ENCODE data around the gene CDS2. TPM values are rescaled to one million over a fixed set of nuclear protein-coding genes. Genes with fewer than 3 reads are reported as not detected.

Gene CDS2
- total and polyA plus RNA-seq, 2 of the 13 experiments (the other 11 are each of a cell fraction or from before 2014, with no cell fraction given), result 81.3 to 153 TPM

DNA sequence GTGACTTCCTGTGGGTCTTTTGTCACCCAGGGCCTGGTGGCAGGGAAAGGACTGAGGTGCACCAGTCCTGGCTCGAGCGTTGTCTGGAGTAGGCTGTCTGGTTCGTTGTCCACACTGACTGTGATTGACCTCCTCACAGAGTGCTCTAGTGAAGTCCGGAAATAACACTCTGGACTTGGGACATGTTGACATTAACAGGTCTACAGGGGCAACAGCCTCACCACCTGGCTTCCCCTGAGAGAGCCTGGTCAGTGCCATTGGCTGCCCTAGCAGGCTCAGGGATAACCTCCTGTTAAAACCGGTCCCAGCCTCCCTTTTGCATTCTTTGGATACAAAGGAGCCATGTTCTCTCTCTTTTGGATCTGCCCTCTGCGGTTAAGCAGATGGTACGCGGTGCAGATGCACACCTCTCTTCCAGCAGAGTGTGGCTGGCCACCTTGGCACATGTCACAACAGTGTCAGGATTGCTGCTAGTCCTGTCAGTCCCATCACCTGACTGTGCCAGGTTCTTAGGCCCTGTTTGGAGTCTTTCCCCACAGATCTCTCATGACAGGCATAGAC, 46.2 kb downstream of the CDS2 start (continued):
- TF ChIP-seq, protein P1, sequence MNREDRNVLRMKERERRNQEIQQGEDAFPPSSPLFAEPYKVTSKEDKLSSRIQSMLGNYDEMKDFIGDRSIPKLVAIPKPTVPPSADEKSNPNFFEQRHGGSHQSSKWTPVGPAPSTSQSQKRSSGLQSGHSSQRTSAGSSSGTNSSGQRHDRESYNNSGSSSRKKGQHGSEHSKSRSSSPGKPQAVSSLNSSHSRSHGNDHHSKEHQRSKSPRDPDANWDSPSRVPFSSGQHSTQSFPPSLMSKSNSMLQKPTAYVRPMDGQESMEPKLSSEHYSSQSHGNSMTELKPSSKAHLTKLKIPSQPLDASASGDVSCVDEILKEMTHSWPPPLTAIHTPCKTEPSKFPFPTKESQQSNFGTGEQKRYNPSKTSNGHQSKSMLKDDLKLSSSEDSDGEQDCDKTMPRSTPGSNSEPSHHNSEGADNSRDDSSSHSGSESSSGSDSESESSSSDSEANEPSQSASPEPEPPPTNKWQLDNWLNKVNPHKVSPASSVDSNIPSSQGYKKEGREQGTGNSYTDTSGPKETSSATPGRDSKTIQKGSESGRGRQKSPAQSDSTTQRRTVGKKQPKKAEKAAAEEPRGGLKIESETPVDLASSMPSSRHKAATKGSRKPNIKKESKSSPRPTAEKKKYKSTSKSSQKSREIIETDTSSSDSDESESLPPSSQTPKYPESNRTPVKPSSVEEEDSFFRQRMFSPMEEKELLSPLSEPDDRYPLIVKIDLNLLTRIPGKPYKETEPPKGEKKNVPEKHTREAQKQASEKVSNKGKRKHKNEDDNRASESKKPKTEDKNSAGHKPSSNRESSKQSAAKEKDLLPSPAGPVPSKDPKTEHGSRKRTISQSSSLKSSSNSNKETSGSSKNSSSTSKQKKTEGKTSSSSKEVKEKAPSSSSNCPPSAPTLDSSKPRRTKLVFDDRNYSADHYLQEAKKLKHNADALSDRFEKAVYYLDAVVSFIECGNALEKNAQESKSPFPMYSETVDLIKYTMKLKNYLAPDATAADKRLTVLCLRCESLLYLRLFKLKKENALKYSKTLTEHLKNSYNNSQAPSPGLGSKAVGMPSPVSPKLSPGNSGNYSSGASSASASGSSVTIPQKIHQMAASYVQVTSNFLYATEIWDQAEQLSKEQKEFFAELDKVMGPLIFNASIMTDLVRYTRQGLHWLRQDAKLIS (CRISPR knock-in tag; IDR thresholded peaks at IDR 0.05), result no peak
- TF ChIP-seq ZNF451 (CRISPR knock-in tag; IDR thresholded peaks at IDR 0.05), result no peak
- TF ChIP-seq, protein P2, sequence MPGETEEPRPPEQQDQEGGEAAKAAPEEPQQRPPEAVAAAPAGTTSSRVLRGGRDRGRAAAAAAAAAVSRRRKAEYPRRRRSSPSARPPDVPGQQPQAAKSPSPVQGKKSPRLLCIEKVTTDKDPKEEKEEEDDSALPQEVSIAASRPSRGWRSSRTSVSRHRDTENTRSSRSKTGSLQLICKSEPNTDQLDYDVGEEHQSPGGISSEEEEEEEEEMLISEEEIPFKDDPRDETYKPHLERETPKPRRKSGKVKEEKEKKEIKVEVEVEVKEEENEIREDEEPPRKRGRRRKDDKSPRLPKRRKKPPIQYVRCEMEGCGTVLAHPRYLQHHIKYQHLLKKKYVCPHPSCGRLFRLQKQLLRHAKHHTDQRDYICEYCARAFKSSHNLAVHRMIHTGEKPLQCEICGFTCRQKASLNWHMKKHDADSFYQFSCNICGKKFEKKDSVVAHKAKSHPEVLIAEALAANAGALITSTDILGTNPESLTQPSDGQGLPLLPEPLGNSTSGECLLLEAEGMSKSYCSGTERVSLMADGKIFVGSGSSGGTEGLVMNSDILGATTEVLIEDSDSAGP (CRISPR knock-in tag; IDR thresholded peaks at IDR 0.05; ENCODE audit: borderline replicate concordance), result peak; percentile 53; the same call in 1 of the 2 replicates
- TF ChIP-seq ZNF782 (CRISPR knock-in tag; IDR thresholded peaks at IDR 0.05; ENCODE audit: borderline replicate concordance), result no peak
- TF ChIP-seq, protein P3, sequence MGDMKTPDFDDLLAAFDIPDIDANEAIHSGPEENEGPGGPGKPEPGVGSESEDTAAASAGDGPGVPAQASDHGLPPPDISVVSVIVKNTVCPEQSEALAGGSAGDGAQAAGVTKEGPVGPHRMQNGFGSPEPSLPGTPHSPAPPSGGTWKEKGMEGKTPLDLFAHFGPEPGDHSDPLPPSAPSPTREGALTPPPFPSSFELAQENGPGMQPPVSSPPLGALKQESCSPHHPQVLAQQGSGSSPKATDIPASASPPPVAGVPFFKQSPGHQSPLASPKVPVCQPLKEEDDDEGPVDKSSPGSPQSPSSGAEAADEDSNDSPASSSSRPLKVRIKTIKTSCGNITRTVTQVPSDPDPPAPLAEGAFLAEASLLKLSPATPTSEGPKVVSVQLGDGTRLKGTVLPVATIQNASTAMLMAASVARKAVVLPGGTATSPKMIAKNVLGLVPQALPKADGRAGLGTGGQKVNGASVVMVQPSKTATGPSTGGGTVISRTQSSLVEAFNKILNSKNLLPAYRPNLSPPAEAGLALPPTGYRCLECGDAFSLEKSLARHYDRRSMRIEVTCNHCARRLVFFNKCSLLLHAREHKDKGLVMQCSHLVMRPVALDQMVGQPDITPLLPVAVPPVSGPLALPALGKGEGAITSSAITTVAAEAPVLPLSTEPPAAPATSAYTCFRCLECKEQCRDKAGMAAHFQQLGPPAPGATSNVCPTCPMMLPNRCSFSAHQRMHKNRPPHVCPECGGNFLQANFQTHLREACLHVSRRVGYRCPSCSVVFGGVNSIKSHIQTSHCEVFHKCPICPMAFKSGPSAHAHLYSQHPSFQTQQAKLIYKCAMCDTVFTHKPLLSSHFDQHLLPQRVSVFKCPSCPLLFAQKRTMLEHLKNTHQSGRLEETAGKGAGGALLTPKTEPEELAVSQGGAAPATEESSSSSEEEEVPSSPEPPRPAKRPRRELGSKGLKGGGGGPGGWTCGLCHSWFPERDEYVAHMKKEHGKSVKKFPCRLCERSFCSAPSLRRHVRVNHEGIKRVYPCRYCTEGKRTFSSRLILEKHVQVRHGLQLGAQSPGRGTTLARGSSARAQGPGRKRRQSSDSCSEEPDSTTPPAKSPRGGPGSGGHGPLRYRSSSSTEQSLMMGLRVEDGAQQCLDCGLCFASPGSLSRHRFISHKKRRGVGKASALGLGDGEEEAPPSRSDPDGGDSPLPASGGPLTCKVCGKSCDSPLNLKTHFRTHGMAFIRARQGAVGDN (CRISPR knock-in tag; IDR thresholded peaks at IDR 0.05), result peak; percentile 90
- no peak for TF ChIP-seq AGO2 (optimal IDR thresholded peaks at IDR 0.05; ENCODE audit: low read depth, low read length)
- TF ChIP-seq JUND (CRISPR knock-in tag; IDR thresholded peaks at IDR 0.05), result no peak
- TF ChIP-seq CENPT (CRISPR knock-in tag; IDR thresholded peaks at IDR 0.05; ENCODE audit: low read depth), result no peak
- TF ChIP-seq ZNF225 (CRISPR knock-in tag; IDR thresholded peaks at IDR 0.05), result 0 out of 2 replicates have a peak, but pooled peaks have one; percentile 21
- TF ChIP-seq PAF1 (CRISPR knock-in tag; IDR thresholded peaks at IDR 0.05), result no peak
- TF ChIP-seq, protein P4, sequence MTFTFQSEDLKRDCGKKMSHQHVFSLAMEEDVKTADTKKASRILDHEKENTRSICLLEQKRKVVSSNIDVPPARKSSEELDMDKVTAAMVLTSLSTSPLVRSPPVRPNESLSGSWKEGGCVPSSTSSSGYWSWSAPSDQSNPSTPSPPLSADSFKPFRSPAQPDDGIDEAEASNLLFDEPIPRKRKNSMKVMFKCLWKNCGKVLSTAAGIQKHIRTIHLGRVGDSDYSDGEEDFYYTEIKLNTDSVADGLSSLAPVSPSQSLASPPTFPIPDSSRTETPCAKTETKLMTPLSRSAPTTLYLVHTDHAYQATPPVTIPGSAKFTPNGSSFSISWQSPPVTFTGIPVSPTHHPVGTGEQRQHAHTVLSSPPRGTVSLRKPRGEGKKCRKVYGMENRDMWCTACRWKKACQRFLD (CRISPR knock-in tag; IDR thresholded peaks at IDR 0.05; ENCODE audit: borderline replicate concordance), result no peak
- no peak for TF ChIP-seq ZNF546 (CRISPR knock-in tag; conservative IDR thresholded peaks at IDR 0.05)
- TF ChIP-seq, protein P5, sequence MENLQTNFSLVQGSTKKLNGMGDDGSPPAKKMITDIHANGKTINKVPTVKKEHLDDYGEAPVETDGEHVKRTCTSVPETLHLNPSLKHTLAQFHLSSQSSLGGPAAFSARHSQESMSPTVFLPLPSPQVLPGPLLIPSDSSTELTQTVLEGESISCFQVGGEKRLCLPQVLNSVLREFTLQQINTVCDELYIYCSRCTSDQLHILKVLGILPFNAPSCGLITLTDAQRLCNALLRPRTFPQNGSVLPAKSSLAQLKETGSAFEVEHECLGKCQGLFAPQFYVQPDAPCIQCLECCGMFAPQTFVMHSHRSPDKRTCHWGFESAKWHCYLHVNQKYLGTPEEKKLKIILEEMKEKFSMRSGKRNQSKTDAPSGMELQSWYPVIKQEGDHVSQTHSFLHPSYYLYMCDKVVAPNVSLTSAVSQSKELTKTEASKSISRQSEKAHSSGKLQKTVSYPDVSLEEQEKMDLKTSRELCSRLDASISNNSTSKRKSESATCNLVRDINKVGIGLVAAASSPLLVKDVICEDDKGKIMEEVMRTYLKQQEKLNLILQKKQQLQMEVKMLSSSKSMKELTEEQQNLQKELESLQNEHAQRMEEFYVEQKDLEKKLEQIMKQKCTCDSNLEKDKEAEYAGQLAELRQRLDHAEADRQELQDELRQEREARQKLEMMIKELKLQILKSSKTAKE (CRISPR knock-in tag; IDR thresholded peaks at IDR 0.05; ENCODE audit: borderline replicate concordance), result peak; percentile 77
- peak; percentile 94 for TF ChIP-seq RXRB (CRISPR knock-in tag; IDR thresholded peaks at IDR 0.05; ENCODE audit: borderline replicate concordance)
- TF ChIP-seq KDM5A (IDR thresholded peaks at IDR 0.05; ENCODE audit: borderline replicate concordance, low read length), result no peak

Data from HepG2 (cell line).